Skeletal muscle tissue (tissue), 4 donors: ENCODE data around the gene BBX. TPM values are rescaled to one million over a fixed set of nuclear protein-coding genes. Genes with fewer than 3 reads are reported as not detected.

Experiments
- H3K27ac ChIP-seq: one replicate; pipeline ENCODE4 v1.7.0; 2013; ENCODE audit warnings: mild to moderate bottlenecking, low read depth, low read length, inconsistent platforms
- H3K27me3 ChIP-seq, 3 donors: one replicate each; pipeline ENCODE4 v1.7.0; 2013; ENCODE audit warnings: low read length in 3 of 3; ENCODE audit not compliant: control insufficient read depth in 3 of 3, insufficient read depth in 3 of 3
- H3K36me3 ChIP-seq, 3 donors: one replicate each; pipeline ENCODE4 v1.7.0; 2013; ENCODE audit warnings: low read length in 3 of 3; ENCODE audit not compliant: control insufficient read depth in 3 of 3, insufficient read depth in 3 of 3
- H3K4me1 ChIP-seq, 3 donors: one replicate each; pipeline ENCODE4 v1.7.0; 2013; ENCODE audit warnings: low read length in 3 of 3, mild to moderate bottlenecking in 3 of 3; ENCODE audit not compliant: control insufficient read depth in 3 of 3, insufficient read depth in 3 of 3
- H3K4me3 ChIP-seq, 3 donors: one replicate each; pipeline ENCODE4 v1.7.0; 2013; ENCODE audit warnings: low read length in 3 of 3
- H3K9ac ChIP-seq, 3 donors: one replicate each; pipeline ENCODE4 v1.7.0; 2013; ENCODE audit warnings: low read length in 3 of 3, mild to moderate bottlenecking in 3 of 3, moderate library complexity in 2 of 3, low read depth in 1 of 3
- H3K9me3 ChIP-seq, 3 donors: one replicate each; pipeline ENCODE4 v1.7.0; 2013; ENCODE audit warnings: low read length in 3 of 3; ENCODE audit not compliant: control insufficient read depth in 3 of 3
- total RNA-seq: library from RNA; depleted of rRNA; stranded (reverse); fragments of >200 nt; gene quantifications from one replicate; pipeline ENCODE4 v1.2.3, GENCODE V29; 2014
- donor health status: Osteomylitis.

Gene BBX
- total RNA-seq, 1 donor from 2014 or later: 32.9 TPM

- Histone ChIP-seq H3K36me3 (no peaks in the 10 kb centered on the region), H3K4me3 (no peak overlapping the region), H3K27me3 (no peaks in the 10 kb centered on the region), H3K9me3 (no peaks in the 10 kb centered on the region), H3K27ac (no peak overlapping the region), H3K4me1 (peaks cover 0 to 4% (median 2%) of the 10 kb centered on the region in 3 donors), H3K9ac (no peak overlapping the region)
Measured at GRCh38 chr3:107669669-107670068, 146.9 kb downstream of the BBX start.

GRCh38 chr3:107670986-107671385 lies 148.2 kb downstream of the BBX start:
- Histone ChIP-seq H3K9me3 (no peaks in the 10 kb centered on the region), H3K27ac (no peak overlapping the region), H3K4me1 (peaks cover 0 to 4% (median 2%) of the 10 kb centered on the region in 3 donors), H3K36me3 (no peaks in the 10 kb centered on the region), H3K9ac (no peak overlapping the region), H3K27me3 (no peaks in the 10 kb centered on the region), H3K4me3 (no peak overlapping the region)

- H3K27me3 ChIP-seq: no peaks in the 10 kb centered on the region
- H3K4me3 ChIP-seq: no peak overlapping the region
- no peak overlapping the region for H3K27ac ChIP-seq
- H3K9me3 ChIP-seq: no peaks in the 10 kb centered on the region
- peaks cover 0 to 4% (median 2%) of the 10 kb centered on the region in 3 donors for H3K4me1 ChIP-seq
- no peaks in the 10 kb centered on the region for H3K36me3 ChIP-seq
- no peak overlapping the region for H3K9ac ChIP-seq
Measured at GRCh38 chr3:107674371-107674770, 151.6 kb downstream of the BBX start.

GRCh38 chr3:107675233-107675900 lies 152.6 kb downstream of the BBX start:
- no peaks in the 10 kb centered on the region for H3K36me3 ChIP-seq
- no peak overlapping the region for H3K27ac ChIP-seq
- no peak overlapping the region for H3K9ac ChIP-seq
- peaks cover 0 to 10% (median 9%) of the 10 kb centered on the region in 3 donors for H3K4me1 ChIP-seq
- no peaks in the 10 kb centered on the region for H3K27me3 ChIP-seq
- no peaks in the 10 kb centered on the region for H3K9me3 ChIP-seq
- H3K4me3 ChIP-seq: no peak overlapping the region

- Histone ChIP-seq H3K9me3 (no peaks in the 10 kb centered on the region), H3K4me3 (no peak overlapping the region), H3K36me3 (no peaks in the 10 kb centered on the region), H3K4me1 (peaks cover 0 to 10% (median 9%) of the 10 kb centered on the region in 3 donors), H3K27ac (no peak overlapping the region), H3K9ac (no peak overlapping the region), H3K27me3 (no peaks in the 10 kb centered on the region)
Measured at GRCh38 chr3:107676469-107677309, 153.9 kb downstream of the BBX start.

- Histone ChIP-seq H3K4me3 (no peak overlapping the region), H3K9me3 (no peaks in the 10 kb centered on the region), H3K27ac (no peak overlapping the region), H3K9ac (no peak overlapping the region), H3K27me3 (no peaks in the 10 kb centered on the region), H3K36me3 (no peaks in the 10 kb centered on the region), H3K4me1 (peaks cover 0 to 7% (median 6%) of the 10 kb centered on the region in 3 donors)
Measured at GRCh38 chr3:107679921-107680320, 157.2 kb downstream of the BBX start.

GRCh38 chr3:107680698-107681097 lies 157.9 kb downstream of the BBX start:
- Histone ChIP-seq H3K9me3 (no peaks in the 10 kb centered on the region), H3K27me3 (no peaks in the 10 kb centered on the region), H3K4me3 (no peak overlapping the region), H3K9ac (no peak overlapping the region), H3K36me3 (no peaks in the 10 kb centered on the region), H3K4me1 (peaks cover 0 to 7% (median 6%) of the 10 kb centered on the region in 3 donors), H3K27ac (no peak overlapping the region)

GRCh38 chr3:107681396-107681795 lies 158.6 kb downstream of the BBX start:
- Histone ChIP-seq H3K9ac (no peak overlapping the region), H3K9me3 (no peaks in the 10 kb centered on the region), H3K27ac (no peak overlapping the region), H3K36me3 (no peaks in the 10 kb centered on the region), H3K27me3 (no peaks in the 10 kb centered on the region), H3K4me1 (peaks cover 0 to 7% (median 6%) of the 10 kb centered on the region in 3 donors), H3K4me3 (no peak overlapping the region)

- Histone ChIP-seq H3K4me1 (peaks cover 0 to 7% (median 6%) of the 10 kb centered on the region in 3 donors), H3K9me3 (no peaks in the 10 kb centered on the region), H3K27me3 (no peaks in the 10 kb centered on the region), H3K4me3 (no peak overlapping the region), H3K36me3 (no peaks in the 10 kb centered on the region), H3K9ac (no peak overlapping the region), H3K27ac (no peak overlapping the region)
Measured at GRCh38 chr3:107682580-107682979, 159.8 kb downstream of the BBX start.

- Histone ChIP-seq H3K27ac (no peak overlapping the region), H3K9ac (no peak overlapping the region), H3K4me1 (peaks cover 0 to 7% (median 6%) of the 10 kb centered on the region in 3 donors)
Measured at GRCh38 chr3:107683447-107683846, 160.7 kb downstream of the BBX start.

More at GRCh38 chr3:107683447-107683846, 160.7 kb downstream of the BBX start:
- Histone ChIP-seq H3K9me3 (no peaks in the 10 kb centered on the region), H3K27me3 (no peaks in the 10 kb centered on the region), H3K4me3 (no peak overlapping the region), H3K36me3 (no peaks in the 10 kb centered on the region)
